NB4 (cell line): ENCODE measurements around the gene IMPACT.

Source experiments
- CTCF ChIP-seq: IDR thresholded peaks from one replicate; pipeline ENCODE4 v1.5.1; 2012; ENCODE audit warnings: low read depth, low read length
- MYC ChIP-seq: IDR thresholded peaks from 2 replicates; pipeline ENCODE4 v1.6.1; 2011; ENCODE audit warnings: low read depth, low read length
- POLR2A ChIP-seq: IDR thresholded peaks from 2 replicates; pipeline ENCODE4 v1.6.1; 2011; ENCODE audit warnings: mild to moderate bottlenecking; ENCODE audit not compliant: insufficient read length; ENCODE audit errors: extremely low read depth

GRCh38 chr18:24396082-24396633 is 30.3 kb upstream of the IMPACT start:
- TF ChIP-seq CTCF: no peak
- no peak for TF ChIP-seq MYC
- no peak for TF ChIP-seq POLR2A
